HPDE6-E6E7 (cell line): ENCODE measurements around the gene NEDD4L.

Experiments
- DNase-seq: peaks from one replicate; pipeline ENCODE4 v3.0.0; 2011; ENCODE audit warnings: missing footprints; ENCODE audit errors: extremely low spot score

NEDD4L gene

DNA sequence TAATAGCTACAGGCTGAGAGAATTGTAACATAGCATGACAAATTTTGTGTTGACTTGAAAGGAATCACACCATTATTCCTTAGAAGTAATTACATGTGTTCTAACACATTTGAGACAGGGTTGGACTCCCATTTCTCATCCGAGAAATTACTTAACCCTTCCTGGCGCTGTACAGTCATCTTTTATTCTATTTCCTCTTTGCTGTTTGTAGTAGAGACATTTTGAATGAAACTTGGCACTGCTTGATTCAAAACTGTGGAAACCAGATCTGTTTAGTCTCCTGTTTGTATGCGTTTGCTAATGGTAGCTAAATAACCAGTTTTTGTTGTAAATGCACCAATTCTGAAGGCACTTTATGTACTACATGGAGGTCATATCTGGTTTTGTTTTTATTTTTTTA lies 352.9 kb downstream of the NEDD4L start:
- DNase-seq = no peak

GRCh38 chr18:58397385-58398132 lies 353.5 kb downstream of the NEDD4L start:
- DNase-seq = no peak

DNA sequence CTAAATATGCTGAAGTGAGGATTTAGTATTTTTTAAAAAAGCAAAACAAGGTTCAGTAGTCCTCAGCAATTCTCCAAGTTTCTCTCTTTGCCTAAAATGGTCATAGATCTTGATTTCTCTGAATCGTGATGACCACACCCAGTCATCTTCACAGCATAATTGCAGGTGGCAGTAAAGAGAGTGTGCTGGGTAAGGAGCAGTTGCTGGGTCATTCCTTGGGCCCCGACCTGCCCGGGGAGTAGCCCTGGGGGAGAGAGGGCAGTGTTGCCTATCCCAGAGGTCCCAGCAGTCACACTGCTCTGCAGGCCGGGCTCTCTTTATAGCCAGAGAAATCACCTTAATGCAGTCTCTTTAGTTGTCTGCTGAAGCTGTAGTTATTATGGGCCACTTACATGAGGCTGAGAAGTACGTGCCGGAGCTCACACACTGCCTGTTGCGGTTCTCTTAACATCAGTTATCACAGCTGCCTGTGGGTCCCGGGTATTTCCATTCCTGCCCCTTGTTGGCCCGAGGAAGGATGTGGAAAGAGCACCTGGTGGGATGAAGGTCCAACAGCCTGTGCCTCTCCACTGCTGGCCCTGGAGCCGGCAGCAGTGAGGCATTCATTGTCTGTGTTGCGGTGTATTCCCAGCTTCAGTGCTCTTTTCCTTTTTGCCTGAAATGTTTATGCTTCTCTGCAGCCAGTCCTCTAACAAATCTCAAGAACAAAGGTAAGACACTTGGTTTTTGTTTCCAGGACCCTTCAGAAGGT lies 354.8 kb downstream of the NEDD4L start:
- DNase-seq = no peak

- DNase-seq = no peak
Observed at GRCh38 chr18:58400331-58400870, 356.4 kb downstream of the NEDD4L start.

DNA sequence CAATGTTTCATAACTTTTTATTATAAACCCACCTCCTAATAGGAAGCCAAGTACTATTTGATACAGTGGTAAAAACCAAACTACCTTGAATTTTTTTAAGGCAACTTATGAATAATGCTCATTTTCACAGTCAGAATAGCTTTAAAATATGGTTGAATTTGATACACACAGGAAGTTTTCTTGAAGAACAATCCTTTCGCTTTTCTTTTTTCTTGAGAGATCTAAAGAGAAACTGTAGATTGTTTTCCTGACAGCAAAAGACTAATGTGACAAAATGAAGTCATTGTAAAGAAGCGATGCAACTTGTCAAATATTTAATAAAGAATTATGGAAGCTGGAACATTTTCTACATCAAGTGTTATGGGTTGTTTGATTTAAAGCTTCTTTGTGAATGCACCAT lies 357.2 kb downstream of the NEDD4L start:
- no peak for DNase-seq

DNA sequence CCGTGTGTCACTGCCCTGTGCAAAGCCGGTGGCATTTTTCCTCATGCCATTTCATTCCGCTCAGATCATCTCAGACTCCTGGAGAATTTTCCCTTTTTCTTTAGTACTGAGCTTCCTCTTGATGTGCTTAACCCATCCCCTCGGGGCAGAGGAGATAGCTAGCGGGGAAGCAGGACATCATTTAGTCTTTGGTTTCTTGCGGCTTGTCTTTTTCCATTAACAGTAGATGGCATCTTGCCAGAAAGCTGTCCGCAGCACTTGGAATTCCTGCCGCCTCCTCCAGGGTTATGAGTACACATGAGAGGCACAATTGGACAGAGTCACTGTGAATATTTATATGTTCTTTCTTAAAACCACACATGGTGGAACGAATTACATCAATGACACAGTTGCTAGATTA lies 358.2 kb downstream of the NEDD4L start:
- DNase-seq = no peak

GRCh38 chr18:58402951-58403702 lies 359.1 kb downstream of the NEDD4L start:
- DNase-seq = no peak

- DNase-seq = no peak
Observed at GRCh38 chr18:58403799-58404455, 359.9 kb downstream of the NEDD4L start.

- no peak for DNase-seq
Observed at GRCh38 chr18:58405107-58405898, 361.3 kb downstream of the NEDD4L start.

DNA sequence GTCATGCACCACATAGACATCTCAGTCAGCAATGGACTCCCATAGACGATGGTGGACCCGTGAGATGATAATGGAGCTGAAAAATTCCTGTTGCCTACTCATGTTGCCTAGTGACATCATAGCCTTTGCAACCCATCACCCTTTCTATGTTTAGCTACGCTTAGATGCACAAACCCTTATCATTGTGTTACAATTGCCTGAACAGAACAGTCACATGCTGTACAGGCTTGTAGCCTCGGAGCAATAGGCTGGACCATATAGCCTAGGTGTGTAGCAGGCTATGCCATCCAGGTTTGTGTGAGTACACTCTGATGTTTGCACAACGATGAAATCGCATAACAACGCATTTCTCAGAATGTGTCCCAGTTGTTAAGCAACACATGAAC lies 363.2 kb downstream of the NEDD4L start:
- DNase-seq = no peak

DNA sequence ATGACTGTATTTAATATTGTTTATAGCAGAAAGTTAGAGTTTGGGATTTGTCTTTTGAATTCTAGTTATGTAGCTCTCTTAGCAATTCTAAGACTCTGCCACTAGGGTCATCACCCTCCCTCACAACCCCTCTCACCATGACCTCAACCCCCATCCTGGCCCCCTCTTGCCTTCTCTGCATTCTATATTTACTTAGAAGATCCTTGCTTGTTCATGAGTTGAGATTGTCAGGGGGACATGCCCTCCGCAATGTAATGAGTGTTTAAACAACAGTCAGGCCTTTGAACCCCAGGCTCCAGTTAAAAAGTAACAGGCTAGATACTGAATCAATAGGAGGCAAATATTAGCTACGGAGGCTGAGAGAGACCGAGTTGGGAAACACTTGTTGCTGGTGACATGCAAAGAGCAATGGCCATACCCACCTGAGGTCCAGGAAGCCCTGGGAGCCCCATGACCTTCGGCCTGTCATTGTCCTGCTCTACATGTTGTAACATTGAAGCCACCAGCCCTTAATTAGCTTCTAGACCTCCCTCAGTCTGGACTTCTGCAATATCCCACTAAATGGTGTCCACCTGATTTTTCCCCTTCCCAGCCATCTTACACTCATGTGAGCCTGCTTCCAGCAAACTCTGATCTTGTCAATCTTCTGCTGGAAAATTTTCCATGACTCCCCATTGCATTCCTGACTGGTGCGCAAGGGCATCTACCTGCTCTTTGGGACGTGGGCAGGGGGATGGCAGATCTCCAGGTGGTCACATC lies 363.8 kb downstream of the NEDD4L start:
- no peak for DNase-seq

GRCh38 chr18:58408665-58409064 lies 364.6 kb downstream of the NEDD4L start:
- no peak for DNase-seq

DNA sequence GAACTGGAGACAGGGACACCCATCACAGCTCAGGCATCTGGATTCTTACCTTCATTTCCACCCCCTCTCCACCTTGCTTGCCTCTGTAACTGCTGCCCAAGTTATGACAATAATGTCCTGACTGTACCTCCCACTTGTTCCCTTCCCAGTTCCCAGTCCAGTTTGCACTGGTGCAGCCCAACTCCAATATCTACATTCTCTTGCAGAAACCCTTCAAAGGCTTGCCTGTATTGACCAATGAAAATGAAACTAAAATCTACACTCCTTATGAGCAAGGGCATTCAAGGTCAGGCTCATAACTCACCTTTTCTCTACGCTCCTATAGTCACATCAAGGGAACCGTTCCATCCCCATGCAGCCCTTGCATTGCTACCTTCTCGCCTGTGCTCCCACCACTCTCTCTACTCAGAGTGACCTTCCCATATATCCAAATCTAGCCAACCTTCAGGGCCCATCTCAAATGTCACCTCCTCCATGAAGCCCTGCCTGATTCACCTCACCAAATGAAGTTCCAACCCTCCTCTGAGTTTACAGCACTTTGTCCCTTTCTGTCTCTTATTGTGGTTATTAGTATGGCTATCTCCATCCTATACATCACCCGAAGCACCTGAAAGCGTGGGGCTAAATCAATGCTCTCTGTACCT lies 365.9 kb downstream of the NEDD4L start:
- no peak for DNase-seq

- DNase-seq = no peak
Observed at GRCh38 chr18:58411323-58411722, 367.3 kb downstream of the NEDD4L start.

DNA sequence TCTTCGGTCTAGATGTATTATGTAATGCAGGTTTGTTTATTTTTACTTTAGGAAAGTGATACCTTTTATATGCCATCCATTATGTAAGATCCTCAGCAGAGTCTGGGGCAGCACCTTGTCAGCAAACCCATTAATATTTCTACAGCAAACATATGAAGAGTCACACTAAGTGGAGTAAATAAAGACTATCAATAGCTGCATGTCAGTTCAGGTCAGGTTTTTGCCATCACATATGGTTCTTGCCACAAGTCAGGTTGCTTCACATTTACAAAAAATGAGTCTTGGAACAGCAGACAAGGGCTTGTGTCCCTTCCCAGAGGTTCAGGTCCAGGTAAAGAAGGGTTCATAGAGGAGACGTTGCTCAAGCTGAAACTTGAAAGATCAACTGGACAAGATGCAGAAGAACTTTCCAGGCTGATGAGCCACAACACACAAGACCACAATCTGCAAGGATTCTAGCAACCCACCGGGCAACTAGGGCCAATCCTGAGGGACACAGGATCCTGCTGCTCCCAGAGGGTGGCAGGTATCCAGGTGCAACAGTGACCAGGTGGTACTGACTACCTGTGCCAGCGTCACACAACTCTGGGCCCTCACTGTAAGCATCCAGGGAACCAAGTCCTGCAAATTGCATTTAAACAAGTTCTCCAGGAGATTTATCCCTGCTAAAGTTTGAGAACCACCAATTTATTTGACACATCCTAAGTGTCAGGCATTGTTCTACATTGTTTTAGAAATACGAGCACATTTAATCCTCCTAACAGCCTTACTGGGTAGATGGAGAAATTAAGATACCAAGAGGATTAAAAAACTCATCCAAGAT lies 369.0 kb downstream of the NEDD4L start:
- DNase-seq = no peak

GRCh38 chr18:58413667-58414628 lies 369.9 kb downstream of the NEDD4L start:
- no peak for DNase-seq

- DNase-seq = no peak
Observed at GRCh38 chr18:58416014-58416703, 372.1 kb downstream of the NEDD4L start.
